GM10266 (cell line): ENCODE measurements around the gene TENT4A.

ENCODE experiments used
- DNase-seq: peaks from one replicate; pipeline ENCODE4 v3.0.0; 2012; ENCODE audit errors: extremely low spot score
- CTCF ChIP-seq: IDR thresholded peaks from 2 replicates; pipeline ENCODE4 v1.5.1; 2012; ENCODE audit warnings: mild to moderate bottlenecking, low read depth; ENCODE audit not compliant: control insufficient read depth, insufficient read depth; ENCODE audit errors: missing control alignments

Gene TENT4A

GRCh38 chr5:6755941-6756340 lies 42.7 kb downstream of the TENT4A start:
- TF ChIP-seq CTCF = no peak
- DNase-seq = no peak

GRCh38 chr5:6757414-6757969 lies 44.3 kb downstream of the TENT4A start:
- TF ChIP-seq CTCF = no peak
- DNase-seq = no peak

- no peak for TF ChIP-seq CTCF
Measured at GRCh38 chr5:6758236-6758635, 45.0 kb downstream of the TENT4A start.

GRCh38 chr5:6758706-6759105 lies 45.5 kb downstream of the TENT4A start:
- no peak for DNase-seq
- TF ChIP-seq CTCF = no peak

More at GRCh38 chr5:6758236-6758635, 45.0 kb downstream of the TENT4A start:
- no peak for DNase-seq

GRCh38 chr5:6759401-6759800 lies 46.2 kb downstream of the TENT4A start:
- DNase-seq = no peak

GRCh38 chr5:6759983-6760382 lies 46.8 kb downstream of the TENT4A start:
- no peak for TF ChIP-seq CTCF

More at GRCh38 chr5:6759401-6759800, 46.2 kb downstream of the TENT4A start:
- no peak for TF ChIP-seq CTCF

GRCh38 chr5:6760686-6761085 lies 47.5 kb downstream of the TENT4A start:
- no peak for DNase-seq
- TF ChIP-seq CTCF = no peak

More at GRCh38 chr5:6759983-6760382, 46.8 kb downstream of the TENT4A start:
- no peak for DNase-seq
